Type B pancreatic cell (in vitro differentiated cells): ENCODE results near the gene C19orf85. TPM values are rescaled to one million over a fixed set of nuclear protein-coding genes. Genes with fewer than 3 reads are reported as not detected.

ENCODE experiments used
- DNase-seq: peaks from one replicate; pipeline ENCODE4 v3.0.0; 2021; ENCODE audit warnings: mixed read lengths; ENCODE audit not compliant: unreplicated experiment; ENCODE audit errors: extremely low spot score
- H3K27ac Mint-ChIP-seq: 2 replicates; pipeline ENCODE4 v1.8.0; 2021; ENCODE audit warnings: mild to moderate bottlenecking, mixed read lengths
- H3K27me3 Mint-ChIP-seq: 2 replicates; pipeline ENCODE4 v1.8.0; 2021; ENCODE audit warnings: mixed read lengths
- H3K36me3 Mint-ChIP-seq: 2 replicates; pipeline ENCODE4 v1.8.0; 2021; ENCODE audit warnings: mixed read lengths
- H3K4me1 Mint-ChIP-seq: one replicate; pipeline ENCODE4 v1.8.0; 2021; ENCODE audit warnings: mixed read lengths; ENCODE audit not compliant: unreplicated experiment
- H3K4me3 Mint-ChIP-seq: 2 replicates; pipeline ENCODE4 v1.8.0; 2021; ENCODE audit warnings: mild to moderate bottlenecking, mixed read lengths
- H3K9me3 Mint-ChIP-seq: 2 replicates; pipeline ENCODE4 v1.8.0; 2021; ENCODE audit warnings: mixed read lengths
- CTCF ChIP-seq: fragments of 200-600 bp; sonication (generic); conservative IDR thresholded peaks from 2 replicates; pipeline ENCODE4 v1.5.0; 2021; ENCODE audit warnings: antibody characterized with exemption, mild to moderate bottlenecking
- total RNA-seq: library from RNA; stranded (reverse); gene quantifications from 2 replicates; pipeline ENCODE4 v1.2.1, GENCODE V29; 2021; ENCODE audit warnings: low replicate concordance

The C19orf85 gene
- total RNA-seq, 1 donor from 2014 or later = not detected

GRCh38 chr19:55468054-55468393 is 3.5 kb upstream of the C19orf85 start:
- no peaks in the 10 kb centered on the region for H3K9me3 Mint-ChIP-seq
- no peak for DNase-seq
- H3K27ac Mint-ChIP-seq = no peak overlapping the region
- TF ChIP-seq CTCF = no peak
- peaks cover 7% of the 10 kb centered on the region for H3K4me1 Mint-ChIP-seq
- H3K36me3 Mint-ChIP-seq = no peaks in the 10 kb centered on the region
- peaks cover 16% of the 10 kb centered on the region for H3K27me3 Mint-ChIP-seq
- H3K4me3 Mint-ChIP-seq = no peak overlapping the region

- H3K36me3 Mint-ChIP-seq = no peaks in the 10 kb centered on the region
- peak overlapping the region; percentile 56 for H3K27ac Mint-ChIP-seq
- peak; percentile 77 for DNase-seq
- peak; percentile 100 for TF ChIP-seq CTCF
- peaks cover 10% of the 10 kb centered on the region for H3K4me1 Mint-ChIP-seq
- H3K4me3 Mint-ChIP-seq = no peak overlapping the region
- no peaks in the 10 kb centered on the region for H3K9me3 Mint-ChIP-seq
- H3K27me3 Mint-ChIP-seq = peaks cover 19% of the 10 kb centered on the region
These were observed 2.9 kb upstream of the C19orf85 start for GRCh38 chr19:55467236-55468053.

GRCh38 chr19:55466241-55466614 is 1.7 kb upstream of the C19orf85 start:
- peaks cover 23% of the 10 kb centered on the region for H3K27me3 Mint-ChIP-seq
- H3K27ac Mint-ChIP-seq = no peak overlapping the region
- no peaks in the 10 kb centered on the region for H3K36me3 Mint-ChIP-seq
- DNase-seq = no peak
- H3K4me1 Mint-ChIP-seq = peaks cover 13% of the 10 kb centered on the region
- no peak overlapping the region for H3K4me3 Mint-ChIP-seq
- no peak for TF ChIP-seq CTCF
- no peaks in the 10 kb centered on the region for H3K9me3 Mint-ChIP-seq

GRCh38 chr19:55465460-55466240 is 1.1 kb upstream of the C19orf85 start:
- Mint-ChIP-seq H3K27ac (no peak overlapping the region), H3K36me3 (no peaks in the 10 kb centered on the region), H3K4me1 (peaks cover 13% of the 10 kb centered on the region), H3K9me3 (no peaks in the 10 kb centered on the region), H3K27me3 (peaks cover 23% of the 10 kb centered on the region), H3K4me3 (no peak overlapping the region)
- no peak for DNase-seq
- TF ChIP-seq CTCF = no peak

GRCh38 chr19:55464039-55464661 is 401 bp downstream of the C19orf85 start:
- H3K36me3 Mint-ChIP-seq = no peaks in the 10 kb centered on the region
- DNase-seq = no peak
- H3K27me3 Mint-ChIP-seq = peaks cover 23% of the 10 kb centered on the region
- no peak for TF ChIP-seq CTCF
- no peak overlapping the region for H3K27ac Mint-ChIP-seq
- no peaks in the 10 kb centered on the region for H3K9me3 Mint-ChIP-seq
- no peak overlapping the region for H3K4me3 Mint-ChIP-seq
- H3K4me1 Mint-ChIP-seq = peaks cover 24% of the 10 kb centered on the region
